Gastroesophageal sphincter (tissue), 3 donors: ENCODE measurements around the gene PTPRD.

Source experiments
- EP300 ChIP-seq: sonication (generic); formaldehyde crosslinking; IDR thresholded peaks from one replicate; pipeline ENCODE4 v1.6.1; 2017; ENCODE audit warnings: antibody characterized with exemption, mild to moderate bottlenecking
- POLR2A ChIP-seq, 2 donors: fragments of 450-650 bp; IDR thresholded peaks; one replicate each; pipeline ENCODE4 v1.6.1; 2017; ENCODE audit warnings: antibody characterized with exemption in 2 of 2, mild to moderate bottlenecking in 2 of 2, moderate library complexity in 1 of 2
- TF ChIP-seq, protein P1 (sequence below), 4 experiments: fragments of 200-600 bp in 2 of 4; fragments of 450-650 bp in 2 of 4; sonication (generic) in 1 of 4; IDR thresholded peaks; one replicate each; pipeline ENCODE4 v1.5.1; 2017 to 2019; ENCODE audit warnings: antibody characterized with exemption in 4 of 4, mild to moderate bottlenecking in 2 of 4, moderate library complexity in 2 of 4

GRCh38 chr9:8555762-8556500 lies 2056.9 kb downstream of the PTPRD start:
- TF ChIP-seq EP300 (no peak), POLR2A (IDR thresholded peaks at IDR 0.05) (no peak)
- TF ChIP-seq, protein P1, sequence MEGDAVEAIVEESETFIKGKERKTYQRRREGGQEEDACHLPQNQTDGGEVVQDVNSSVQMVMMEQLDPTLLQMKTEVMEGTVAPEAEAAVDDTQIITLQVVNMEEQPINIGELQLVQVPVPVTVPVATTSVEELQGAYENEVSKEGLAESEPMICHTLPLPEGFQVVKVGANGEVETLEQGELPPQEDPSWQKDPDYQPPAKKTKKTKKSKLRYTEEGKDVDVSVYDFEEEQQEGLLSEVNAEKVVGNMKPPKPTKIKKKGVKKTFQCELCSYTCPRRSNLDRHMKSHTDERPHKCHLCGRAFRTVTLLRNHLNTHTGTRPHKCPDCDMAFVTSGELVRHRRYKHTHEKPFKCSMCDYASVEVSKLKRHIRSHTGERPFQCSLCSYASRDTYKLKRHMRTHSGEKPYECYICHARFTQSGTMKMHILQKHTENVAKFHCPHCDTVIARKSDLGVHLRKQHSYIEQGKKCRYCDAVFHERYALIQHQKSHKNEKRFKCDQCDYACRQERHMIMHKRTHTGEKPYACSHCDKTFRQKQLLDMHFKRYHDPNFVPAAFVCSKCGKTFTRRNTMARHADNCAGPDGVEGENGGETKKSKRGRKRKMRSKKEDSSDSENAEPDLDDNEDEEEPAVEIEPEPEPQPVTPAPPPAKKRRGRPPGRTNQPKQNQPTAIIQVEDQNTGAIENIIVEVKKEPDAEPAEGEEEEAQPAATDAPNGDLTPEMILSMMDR (IDR thresholded peaks at IDR 0.05) = no peak
